HepG2 (cell line): ENCODE results near the gene NRAS. TPM values are rescaled to one million over a fixed set of nuclear protein-coding genes. Genes with fewer than 3 reads are reported as not detected.
A peak's percentile ranks its signal among the peaks of the same experiment; 100 is the strongest.

Source experiments
- FOSL2 ChIP-seq: sonication (generic); formaldehyde crosslinking; IDR thresholded peaks from 2 replicates; pipeline ENCODE4 v1.4.0; 2020; ENCODE audit warnings: missing genetic modification reagents
- FOXO1 ChIP-seq: sonication (generic); formaldehyde crosslinking; IDR thresholded peaks from 2 replicates; pipeline ENCODE4 v1.4.0; 2020; ENCODE audit warnings: missing genetic modification reagents
- GABPA ChIP-seq, 2 experiments: IDR thresholded peaks; 2 replicates each; pipeline ENCODE4 v1.6.1; 2011 to 2016; ENCODE audit warnings: low read depth in 2 of 2, low read length in 1 of 2, missing biosample characterization in 1 of 2, missing genetic modification characterization in 1 of 2
- GABPB1 ChIP-seq: IDR thresholded peaks from 2 replicates; pipeline ENCODE4 v1.6.1; 2016; ENCODE audit warnings: mild to moderate bottlenecking, missing genetic modification reagents, moderate library complexity, missing compliant biosample characterization
- IKZF1 ChIP-seq: fragments of 450-650 bp; IDR thresholded peaks from 2 replicates; pipeline ENCODE4 v1.7.1; 2016
- MAFK ChIP-seq, 2 experiments: IDR thresholded peaks in 1 of 2; conservative IDR thresholded peaks in 1 of 2; 2 replicates each; pipeline ENCODE4 v1.6.1; 2011; ENCODE audit warnings: improper control_type of control experiment in 2 of 2, low read length in 2 of 2
- MYC ChIP-seq: sonication (generic); formaldehyde crosslinking; IDR thresholded peaks from 2 replicates; pipeline ENCODE4 v1.9.0; 2021; ENCODE audit warnings: missing genetic modification reagents, borderline replicate concordance
- RXRA ChIP-seq: sonication (generic); formaldehyde crosslinking; IDR thresholded peaks from 2 replicates; pipeline ENCODE4 v1.5.1; 2020; ENCODE audit warnings: missing genetic modification reagents
- SP5 ChIP-seq: IDR thresholded peaks from 2 replicates; pipeline ENCODE4 v1.6.1; 2016; ENCODE audit warnings: low read depth, borderline replicate concordance
- SRY ChIP-seq: sonication (generic); formaldehyde crosslinking; IDR thresholded peaks from 2 replicates; pipeline ENCODE4 v1.8.0; 2022; ENCODE audit warnings: mild to moderate bottlenecking, missing genetic modification reagents
- TAF1 ChIP-seq: sonication (generic); formaldehyde crosslinking; IDR thresholded peaks from 2 replicates; pipeline ENCODE4 v1.4.0; 2020; ENCODE audit warnings: missing genetic modification reagents
- ZNF605 ChIP-seq: sonication (generic); formaldehyde crosslinking; IDR thresholded peaks from 2 replicates; pipeline ENCODE4 v1.8.0; 2022; ENCODE audit warnings: mild to moderate bottlenecking, missing genetic modification reagents
- polyA plus RNA-seq, 8 experiments: library from polyadenylated mRNA; depleted of rRNA in 3 of 8; stranded (reverse) in 7 of 8; unstranded in 1 of 8; fragments of >200 nt; fragmentation: Illumina TruSeq in 4 of 8; extraction: Trizol in 4 of 8; gene quantifications; 2 replicates each; pipeline versions ENCODE4 v1.2.1 to v1.2.3, GENCODE V29; 2011 to 2016; ENCODE audit warnings: low read depth in 4 of 8, missing spikeins in 1 of 8, mixed read lengths in 1 of 8; ENCODE audit not compliant: insufficient read depth in 1 of 8
- total RNA-seq, 5 experiments: library from RNA; depleted of rRNA; stranded (reverse); fragments of >200 nt; fragmentation: Illumina TruSeq; extraction: Trizol; gene quantifications; 2 replicates each; pipeline ENCODE4 v1.2.3, GENCODE V29; 2016; ENCODE audit warnings: low read depth in 1 of 5
- TF ChIP-seq, protein P1 (sequence below): sonication (generic); formaldehyde crosslinking; IDR thresholded peaks from 2 replicates; pipeline ENCODE4 v1.5.0; 2020; ENCODE audit warnings: mild to moderate bottlenecking, low read depth, missing genetic modification reagents, borderline replicate concordance
- TF ChIP-seq, protein P2 (sequence below): sonication (generic); formaldehyde crosslinking; IDR thresholded peaks from 2 replicates; pipeline ENCODE4 v1.5.1; 2020; ENCODE audit warnings: missing genetic modification reagents, mild to moderate bottlenecking, borderline replicate concordance
- TF ChIP-seq, protein P3 (sequence below): sonication (generic); formaldehyde crosslinking; IDR thresholded peaks from 2 replicates; pipeline ENCODE4 v1.5.1; 2020; ENCODE audit warnings: mild to moderate bottlenecking, missing genetic modification reagents, borderline replicate concordance
- TF ChIP-seq, protein P4 (sequence below): sonication (generic); formaldehyde crosslinking; IDR thresholded peaks from 2 replicates; pipeline ENCODE4 v1.5.1; 2020; ENCODE audit warnings: mild to moderate bottlenecking, missing genetic modification reagents, moderate library complexity
- TF ChIP-seq, protein P5 (sequence below): IDR thresholded peaks from 2 replicates; pipeline ENCODE4 v1.6.1; 2016; ENCODE audit warnings: low read depth, control low read depth
- TF ChIP-seq, protein P6 (sequence below): sonication (generic); formaldehyde crosslinking; IDR thresholded peaks from 2 replicates; pipeline ENCODE4 v1.4.0; 2020; ENCODE audit warnings: missing genetic modification reagents, borderline replicate concordance

Gene NRAS
- total and polyA plus RNA-seq, 2 of the 13 experiments (the other 11 are each of a cell fraction or from before 2014, with no cell fraction given), result 38.6 to 58.8 TPM

DNA sequence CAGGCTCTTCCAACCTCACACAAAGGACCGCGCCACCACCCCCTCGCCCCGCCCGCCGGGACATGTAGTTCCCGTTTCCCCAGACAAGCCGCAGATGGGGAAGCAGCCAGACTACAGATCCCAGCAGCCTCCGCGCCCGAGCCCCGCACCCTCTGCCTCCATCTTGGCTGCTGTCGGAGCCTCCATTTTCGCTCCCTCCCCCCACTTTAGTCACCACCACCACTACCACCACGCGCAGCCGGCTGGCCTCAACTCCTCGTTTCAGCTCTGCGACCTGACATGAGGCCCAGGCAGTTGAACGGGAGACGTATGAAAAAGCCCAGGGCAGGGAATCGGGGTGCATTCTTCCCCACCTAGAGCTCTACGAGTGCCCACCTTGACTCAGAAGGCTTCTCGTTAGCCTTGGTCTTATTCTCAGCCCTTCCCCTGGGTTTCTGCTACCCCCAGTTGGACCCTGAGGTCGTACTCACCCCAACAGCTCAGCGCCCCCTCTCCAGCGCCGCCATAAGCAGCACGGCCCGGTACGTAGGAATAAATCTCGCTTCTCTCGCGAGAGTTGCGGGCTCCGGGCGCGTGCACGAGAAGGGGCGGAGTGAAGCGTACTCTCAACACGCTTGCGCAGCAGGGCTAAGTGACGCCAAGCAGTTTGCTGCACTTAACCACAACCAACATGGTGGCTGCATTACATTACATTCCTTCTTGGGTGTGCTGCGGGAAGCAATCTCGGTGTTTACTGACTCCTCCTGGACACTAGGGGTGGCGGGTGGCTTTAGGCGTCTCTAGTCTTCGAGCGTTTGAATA is 41.1 kb upstream of the NRAS start, which contains the start of gene CSDE1 (continued):
- TF ChIP-seq, protein P1, sequence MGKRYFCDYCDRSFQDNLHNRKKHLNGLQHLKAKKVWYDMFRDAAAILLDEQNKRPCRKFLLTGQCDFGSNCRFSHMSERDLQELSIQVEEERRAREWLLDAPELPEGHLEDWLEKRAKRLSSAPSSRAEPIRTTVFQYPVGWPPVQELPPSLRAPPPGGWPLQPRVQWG (CRISPR knock-in tag), result no peak
- TF ChIP-seq FOXO1 (0 out of 2 replicates have a peak, but pooled peaks have one; percentile 20), RXRA (CRISPR knock-in tag) (peak; percentile 59), SRY (CRISPR knock-in tag) (peak; percentile 65), GABPA (IDR thresholded peaks at IDR 0.05; ENCODE audit: low read depth, low read length) (no peak; the same call in 1 of the 2 replicates), GABPA (CRISPR knock-in tag; IDR thresholded peaks at IDR 0.05; ENCODE audit: low read depth) (peak; percentile 64), TAF1 (CRISPR knock-in tag) (peak; percentile 99), IKZF1 (no peak), MYC (peak; percentile 47; the same call in 1 of the 2 replicates), FOSL2 (CRISPR knock-in tag) (no peak; the same call in 1 of the 2 replicates), MAFK (conservative IDR thresholded peaks at IDR 0.05 in 1 of 2, IDR thresholded peaks at IDR 0.05 in 1 of 2; ENCODE audit: low read length in 2 of 2) (0 out of 4 replicates have a peak, but pooled peaks of 1 of the 2 experiments have one; percentile 0), GABPB1 (peak; percentile 75), ZNF605 (CRISPR knock-in tag) (peak; percentile 72), SP5 (CRISPR knock-in tag) (peak; percentile 44; the same call in 1 of the 2 replicates)
- TF ChIP-seq, protein P2, sequence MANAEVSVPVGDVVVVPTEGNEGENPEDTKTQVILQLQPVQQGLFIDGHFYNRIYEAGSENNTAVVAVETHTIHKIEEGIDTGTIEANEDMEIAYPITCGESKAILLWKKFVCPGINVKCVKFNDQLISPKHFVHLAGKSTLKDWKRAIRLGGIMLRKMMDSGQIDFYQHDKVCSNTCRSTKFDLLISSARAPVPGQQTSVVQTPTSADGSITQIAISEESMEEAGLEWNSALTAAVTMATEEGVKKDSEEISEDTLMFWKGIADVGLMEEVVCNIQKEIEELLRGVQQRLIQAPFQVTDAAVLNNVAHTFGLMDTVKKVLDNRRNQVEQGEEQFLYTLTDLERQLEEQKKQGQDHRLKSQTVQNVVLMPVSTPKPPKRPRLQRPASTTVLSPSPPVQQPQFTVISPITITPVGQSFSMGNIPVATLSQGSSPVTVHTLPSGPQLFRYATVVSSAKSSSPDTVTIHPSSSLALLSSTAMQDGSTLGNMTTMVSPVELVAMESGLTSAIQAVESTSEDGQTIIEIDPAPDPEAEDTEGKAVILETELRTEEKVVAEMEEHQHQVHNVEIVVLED (CRISPR knock-in tag), result peak; percentile 95
- TF ChIP-seq, protein P3, sequence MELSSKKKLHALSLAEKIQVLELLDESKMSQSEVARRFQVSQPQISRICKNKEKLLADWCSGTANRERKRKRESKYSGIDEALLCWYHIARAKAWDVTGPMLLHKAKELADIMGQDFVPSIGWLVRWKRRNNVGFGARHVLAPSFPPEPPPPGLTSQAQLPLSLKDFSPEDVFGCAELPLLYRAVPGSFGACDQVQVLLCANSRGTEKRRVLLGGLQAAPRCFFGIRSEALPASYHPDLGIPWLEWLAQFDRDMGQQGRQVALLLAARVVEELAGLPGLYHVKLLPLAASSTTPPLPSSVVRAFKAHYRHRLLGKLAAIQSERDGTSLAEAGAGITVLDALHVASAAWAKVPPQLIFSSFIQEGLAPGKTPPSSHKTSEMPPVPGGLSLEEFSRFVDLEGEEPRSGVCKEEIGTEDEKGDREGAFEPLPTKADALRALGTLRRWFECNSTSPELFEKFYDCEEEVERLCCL, result 0 out of 2 replicates have a peak, but pooled peaks have one; percentile 26
- TF ChIP-seq, protein P4, sequence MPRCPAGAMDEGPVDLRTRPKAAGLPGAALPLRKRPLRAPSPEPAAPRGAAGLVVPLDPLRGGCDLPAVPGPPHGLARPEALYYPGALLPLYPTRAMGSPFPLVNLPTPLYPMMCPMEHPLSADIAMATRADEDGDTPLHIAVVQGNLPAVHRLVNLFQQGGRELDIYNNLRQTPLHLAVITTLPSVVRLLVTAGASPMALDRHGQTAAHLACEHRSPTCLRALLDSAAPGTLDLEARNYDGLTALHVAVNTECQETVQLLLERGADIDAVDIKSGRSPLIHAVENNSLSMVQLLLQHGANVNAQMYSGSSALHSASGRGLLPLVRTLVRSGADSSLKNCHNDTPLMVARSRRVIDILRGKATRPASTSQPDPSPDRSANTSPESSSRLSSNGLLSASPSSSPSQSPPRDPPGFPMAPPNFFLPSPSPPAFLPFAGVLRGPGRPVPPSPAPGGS (CRISPR knock-in tag), result peak; percentile 91
- TF ChIP-seq, protein P5, sequence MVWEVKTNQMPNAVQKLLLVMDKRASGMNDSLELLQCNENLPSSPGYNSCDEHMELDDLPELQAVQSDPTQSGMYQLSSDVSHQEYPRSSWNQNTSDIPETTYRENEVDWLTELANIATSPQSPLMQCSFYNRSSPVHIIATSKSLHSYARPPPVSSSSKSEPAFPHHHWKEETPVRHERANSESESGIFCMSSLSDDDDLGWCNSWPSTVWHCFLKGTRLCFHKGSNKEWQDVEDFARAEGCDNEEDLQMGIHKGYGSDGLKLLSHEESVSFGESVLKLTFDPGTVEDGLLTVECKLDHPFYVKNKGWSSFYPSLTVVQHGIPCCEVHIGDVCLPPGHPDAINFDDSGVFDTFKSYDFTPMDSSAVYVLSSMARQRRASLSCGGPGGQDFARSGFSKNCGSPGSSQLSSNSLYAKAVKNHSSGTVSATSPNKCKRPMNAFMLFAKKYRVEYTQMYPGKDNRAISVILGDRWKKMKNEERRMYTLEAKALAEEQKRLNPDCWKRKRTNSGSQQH (CRISPR knock-in tag), result peak; percentile 92
- TF ChIP-seq, protein P6, sequence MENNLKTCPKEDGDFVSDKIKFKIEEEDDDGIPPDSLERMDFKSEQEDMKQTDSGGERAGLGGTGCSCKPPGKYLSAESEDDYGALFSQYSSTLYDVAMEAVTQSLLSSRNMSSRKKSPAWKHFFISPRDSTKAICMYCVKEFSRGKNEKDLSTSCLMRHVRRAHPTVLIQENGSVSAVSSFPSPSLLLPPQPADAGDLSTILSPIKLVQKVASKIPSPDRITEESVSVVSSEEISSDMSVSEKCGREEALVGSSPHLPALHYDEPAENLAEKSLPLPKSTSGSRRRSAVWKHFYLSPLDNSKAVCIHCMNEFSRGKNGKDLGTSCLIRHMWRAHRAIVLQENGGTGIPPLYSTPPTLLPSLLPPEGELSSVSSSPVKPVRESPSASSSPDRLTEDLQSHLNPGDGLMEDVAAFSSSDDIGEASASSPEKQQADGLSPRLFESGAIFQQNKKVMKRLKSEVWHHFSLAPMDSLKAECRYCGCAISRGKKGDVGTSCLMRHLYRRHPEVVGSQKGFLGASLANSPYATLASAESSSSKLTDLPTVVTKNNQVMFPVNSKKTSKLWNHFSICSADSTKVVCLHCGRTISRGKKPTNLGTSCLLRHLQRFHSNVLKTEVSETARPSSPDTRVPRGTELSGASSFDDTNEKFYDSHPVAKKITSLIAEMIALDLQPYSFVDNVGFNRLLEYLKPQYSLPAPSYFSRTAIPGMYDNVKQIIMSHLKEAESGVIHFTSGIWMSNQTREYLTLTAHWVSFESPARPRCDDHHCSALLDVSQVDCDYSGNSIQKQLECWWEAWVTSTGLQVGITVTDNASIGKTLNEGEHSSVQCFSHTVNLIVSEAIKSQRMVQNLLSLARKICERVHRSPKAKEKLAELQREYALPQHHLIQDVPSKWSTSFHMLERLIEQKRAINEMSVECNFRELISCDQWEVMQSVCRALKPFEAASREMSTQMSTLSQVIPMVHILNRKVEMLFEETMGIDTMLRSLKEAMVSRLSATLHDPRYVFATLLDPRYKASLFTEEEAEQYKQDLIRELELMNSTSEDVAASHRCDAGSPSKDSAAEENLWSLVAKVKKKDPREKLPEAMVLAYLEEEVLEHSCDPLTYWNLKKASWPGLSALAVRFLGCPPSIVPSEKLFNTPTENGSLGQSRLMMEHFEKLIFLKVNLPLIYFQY (CRISPR knock-in tag), result no peak
